Stimulated activated CD4-positive, alpha-beta T cell treated with anti-CD3 and anti-CD28 coated beads, Interleukin-4, amount 100 ng/mL, for 1 hour (primary cell): ENCODE results near the gene IL2RA.
A peak's percentile ranks its signal among the peaks of the same experiment; 100 is the strongest.
"Not testable (repeated sequence)": the region's sequence is repeated elsewhere in the genome, so short reads cannot be mapped to it uniquely, and the experiment has no call there.

Source experiments
- DNase-seq: peaks from one replicate; pipeline ENCODE4 v3.0.0-alpha.2; 2020

IL2RA gene

GRCh38 chr10:6056411-6057135, 5.6 kb downstream of the IL2RA start:
- DNase-seq: no peak

- DNase-seq: no peak
Measured at GRCh38 chr10:6055929-6056328, 6.2 kb downstream of the IL2RA start.

- DNase-seq: no peak
Measured at GRCh38 chr10:6054884-6055283, 7.3 kb downstream of the IL2RA start.

GRCh38 chr10:6053816-6054631, 8.1 kb downstream of the IL2RA start:
- DNase-seq: no peak

GRCh38 chr10:6053303-6053702, 8.9 kb downstream of the IL2RA start:
- DNase-seq: no peak

GRCh38 chr10:6052247-6053221, 9.6 kb downstream of the IL2RA start:
- DNase-seq: peak; percentile 74

GRCh38 chr10:6050801-6051445, 11.2 kb downstream of the IL2RA start:
- DNase-seq: peak; percentile 88

- DNase-seq: no peak
Measured at GRCh38 chr10:6049031-6049400, 13.2 kb downstream of the IL2RA start.

GRCh38 chr10:6048281-6049030, 13.7 kb downstream of the IL2RA start:
- no peak for DNase-seq

GRCh38 chr10:6047847-6048246, 14.3 kb downstream of the IL2RA start:
- DNase-seq: no peak

GRCh38 chr10:6046773-6047611, 15.2 kb downstream of the IL2RA start:
- no peak for DNase-seq

GRCh38 chr10:6045878-6046772, 16.0 kb downstream of the IL2RA start:
- DNase-seq: no peak

GRCh38 chr10:6045314-6045848, 16.8 kb downstream of the IL2RA start:
- no peak for DNase-seq

- no peak for DNase-seq
Measured at GRCh38 chr10:6044751-6045313, 17.3 kb downstream of the IL2RA start.

- DNase-seq: no peak
Measured at GRCh38 chr10:6044060-6044459, 18.1 kb downstream of the IL2RA start.

GRCh38 chr10:6043377-6043776, 18.8 kb downstream of the IL2RA start:
- DNase-seq: not testable (repeated sequence)

GRCh38 chr10:6040205-6040604, 22.0 kb downstream of the IL2RA start:
- DNase-seq: no peak

- no peak for DNase-seq
Measured at GRCh38 chr10:6039711-6040110, 22.5 kb downstream of the IL2RA start.

GRCh38 chr10:6038071-6038631, 24.0 kb downstream of the IL2RA start:
- peak; percentile 2 for DNase-seq
